GM23338 (cell line): ENCODE measurements around the gene LRMDA. TPM values are rescaled to one million over a fixed set of nuclear protein-coding genes. Genes with fewer than 3 reads are reported as not detected.

Source experiments
- ATAC-seq: fragments of 200-7000 bp; cut with Tn5 transposase; 3 replicates; pipeline ENCODE4 v1.9.1; 2020
- DNase-seq: peaks from one replicate; pipeline ENCODE4 v3.0.0-alpha.2; 2015; ENCODE audit warnings: low spot score
- H2AFZ ChIP-seq: fragments of 200-600 bp; sonication (generic); 2 replicates; pipeline ENCODE4 v1.8.0; 2016; ENCODE audit warnings: antibody characterized with exemption, mild to moderate bottlenecking, moderate library complexity
- H3F3A ChIP-seq: fragments of 200-600 bp; sonication (generic); replicated peaks from 2 replicates; pipeline ENCODE4 v1.8.0; 2017; ENCODE audit warnings: antibody characterized with exemption, mixed run types, low read depth
- H3K27ac ChIP-seq: fragments of 200-600 bp; sonication (generic); 2 replicates; pipeline ENCODE4 v1.6.1; 2016; ENCODE audit warnings: low read depth
- H3K27me3 ChIP-seq: fragments of 200-600 bp; sonication (generic); 2 replicates; pipeline ENCODE4 v1.8.0; 2016; ENCODE audit warnings: mild to moderate bottlenecking, mixed run types, moderate library complexity; ENCODE audit not compliant: insufficient read depth
- H3K36me3 ChIP-seq: fragments of 200-600 bp; sonication (generic); 2 replicates; pipeline ENCODE4 v1.8.0; 2016; ENCODE audit warnings: mild to moderate bottlenecking; ENCODE audit not compliant: insufficient read depth
- H3K4me1 ChIP-seq: fragments of 200-600 bp; sonication (generic); 2 replicates; pipeline ENCODE4 v1.8.0; 2016; ENCODE audit warnings: mild to moderate bottlenecking, moderate library complexity; ENCODE audit not compliant: insufficient read depth
- H3K4me2 ChIP-seq: fragments of 200-600 bp; sonication (generic); 2 replicates; pipeline ENCODE4 v1.7.1; 2017; ENCODE audit warnings: mixed run types
- H3K4me3 ChIP-seq: fragments of 200-600 bp; sonication (generic); 2 replicates; pipeline ENCODE4 v1.6.1; 2016; ENCODE audit warnings: mixed run types
- H3K79me2 ChIP-seq: fragments of 200-600 bp; sonication (generic); replicated peaks from 2 replicates; pipeline ENCODE4 v1.8.0; 2017; ENCODE audit warnings: mild to moderate bottlenecking; ENCODE audit not compliant: insufficient read depth
- H3K9me2 ChIP-seq: fragments of 200-600 bp; sonication (generic); 2 replicates; pipeline ENCODE4 v1.8.0; 2017; ENCODE audit not compliant: insufficient read depth
- H4K20me1 ChIP-seq: fragments of 200-600 bp; sonication (generic); replicated peaks from 2 replicates; pipeline ENCODE4 v1.8.0; 2017; ENCODE audit warnings: mild to moderate bottlenecking; ENCODE audit not compliant: insufficient read depth
- H3K27ac Mint-ChIP-seq: 2 replicates; pipeline ENCODE4 v1.8.0; 2020; ENCODE audit warnings: inconsistent platforms, mild to moderate bottlenecking, moderate library complexity, mixed read lengths
- H3K27me3 Mint-ChIP-seq: 3 replicates; pipeline ENCODE4 v1.8.0; 2022; ENCODE audit warnings: low read depth, mild to moderate bottlenecking, moderate library complexity, mixed read lengths, inconsistent platforms; ENCODE audit not compliant: insufficient read depth, poor library complexity
- H3K36me3 Mint-ChIP-seq: 3 replicates; pipeline ENCODE4 v1.8.0; 2021; ENCODE audit warnings: low read depth, mild to moderate bottlenecking, inconsistent platforms, moderate library complexity, mixed read lengths
- H3K4me1 Mint-ChIP-seq: 3 replicates; pipeline ENCODE4 v1.8.0; 2020; ENCODE audit warnings: mild to moderate bottlenecking, inconsistent platforms, mixed read lengths
- H3K4me3 Mint-ChIP-seq: 3 replicates; pipeline ENCODE4 v1.8.0; 2021; ENCODE audit warnings: moderate library complexity, mild to moderate bottlenecking, inconsistent platforms, mixed read lengths
- H3K9me3 Mint-ChIP-seq: 3 replicates; pipeline ENCODE4 v1.8.0; 2020; ENCODE audit warnings: moderate library complexity, mild to moderate bottlenecking, inconsistent platforms, mixed read lengths
- CREB1 ChIP-seq: fragments of 250-450 bp; sonication (Bioruptor Pico); IDR thresholded peaks from 2 replicates; pipeline ENCODE4 v1.5.0; 2020; ENCODE audit warnings: low read depth, mild to moderate bottlenecking, moderate library complexity
- CTCF ChIP-seq, 2 experiments: fragments of 200-600 bp in 1 of 2; sonication (generic) in 1 of 2; conservative IDR thresholded peaks; 2 replicates each; pipeline versions ENCODE4 v1.5.1 to v1.6.1; 2016 to 2017; ENCODE audit warnings: antibody characterized with exemption in 2 of 2, low read depth in 2 of 2, mild to moderate bottlenecking in 2 of 2, moderate library complexity in 1 of 2
- ETS1 ChIP-seq: IDR thresholded peaks from 2 replicates; pipeline ENCODE4 v1.6.1; 2016; ENCODE audit warnings: antibody characterized with exemption
- EZH2 ChIP-seq: fragments of 200-600 bp; sonication (generic); IDR thresholded peaks from one replicate; pipeline ENCODE4 v1.8.0; 2017; ENCODE audit warnings: antibody characterized with exemption, mild to moderate bottlenecking, low read depth; ENCODE audit not compliant: unreplicated experiment
- EZH2phosphoT487 ChIP-seq: fragments of 200-600 bp; sonication (generic); IDR thresholded peaks from one replicate; pipeline ENCODE4 v1.8.1; 2018; ENCODE audit warnings: antibody characterized with exemption; ENCODE audit not compliant: unreplicated experiment
- JUNB ChIP-seq: IDR thresholded peaks from one replicate; pipeline ENCODE4 v1.6.1; 2016; ENCODE audit warnings: antibody characterized with exemption; ENCODE audit not compliant: unreplicated experiment
- NANOG ChIP-seq: IDR thresholded peaks from 2 replicates; pipeline ENCODE4 v1.6.1; 2016; ENCODE audit warnings: antibody characterized with exemption, borderline replicate concordance
- POLR2AphosphoS5 ChIP-seq: IDR thresholded peaks from 2 replicates; pipeline ENCODE4 v1.6.1; 2016; ENCODE audit warnings: antibody characterized with exemption, low read depth
- REST ChIP-seq: IDR thresholded peaks from one replicate; pipeline ENCODE4 v1.6.1; 2018; ENCODE audit warnings: antibody characterized with exemption; ENCODE audit not compliant: unreplicated experiment
- STAT1 ChIP-seq: IDR thresholded peaks from one replicate; pipeline ENCODE4 v1.6.1; 2016; ENCODE audit warnings: antibody characterized with exemption; ENCODE audit not compliant: unreplicated experiment
- ZNF114 ChIP-seq: fragments of 250-450 bp; sonication (Bioruptor Pico); IDR thresholded peaks from 2 replicates; pipeline ENCODE4 v1.5.0; 2020; ENCODE audit warnings: mild to moderate bottlenecking, moderate library complexity
- ZNF331 ChIP-seq: fragments of 250-450 bp; sonication (Bioruptor Pico); IDR thresholded peaks from 2 replicates; pipeline ENCODE4 v1.5.0; 2020; ENCODE audit warnings: low read depth, mild to moderate bottlenecking, moderate library complexity
- ZNF462 ChIP-seq: fragments of 250-450 bp; sonication (Bioruptor Pico); IDR thresholded peaks from 2 replicates; pipeline ENCODE4 v1.5.0; 2020; ENCODE audit warnings: mild to moderate bottlenecking, moderate library complexity
- polyA plus RNA-seq: library from polyadenylated mRNA; unstranded; fragments of >200 nt; fragmentation: Nextera tagmentation; extraction: Ambion mirVana; gene quantifications from 2 replicates; pipeline ENCODE4 v1.2.1, GENCODE V29; 2016
- total RNA-seq: library from RNA; depleted of rRNA; stranded (reverse); fragments of >200 nt; shearing (Covaris generic); gene quantifications from 2 replicates; pipeline ENCODE4 v1.2.3, GENCODE V29; 2014

The LRMDA gene
- total and polyA plus RNA-seq, 2 experiments from 2014 or later: 0.90 to 1.8 TPM

GRCh38 chr10:75611172-75611992 lies 180.0 kb downstream of the LRMDA start:
- no peak for ATAC-seq

More at GRCh38 chr10:75611172-75611992, 180.0 kb downstream of the LRMDA start:
- H2AFZ ChIP-seq: peak overlapping the region; percentile 48; the same call in 1 of the 2 replicates
- Mint-ChIP-seq H3K36me3 (no peaks in the 10 kb centered on the region), H3K4me1 (peaks cover 25% of the 10 kb centered on the region), H3K27me3 (peaks cover 6% of the 10 kb centered on the region), H3K4me3 (no peak overlapping the region), H3K27ac (no peak overlapping the region), H3K9me3 (no peaks in the 10 kb centered on the region)
- TF ChIP-seq CREB1 (no peak), EZH2phosphoT487 (no peak), POLR2AphosphoS5 (no peak), REST (no peak), STAT1 (no peak), CTCF (conservative IDR thresholded peaks at IDR 0.05; ENCODE audit: low read depth in 2 of 2) (no peak), ZNF331 (CRISPR knock-in tag) (no peak), JUNB (no peak), ZNF462 (no peak), ETS1 (no peak), ZNF114 (CRISPR knock-in tag) (no peak), EZH2 (no peak), NANOG (no peak)
- no peak for DNase-seq
- peaks cover 33% of the 10 kb centered on the region for H3K4me1 ChIP-seq
- no peaks in the 10 kb centered on the region; the same call in 1 of the 2 replicates for H4K20me1 ChIP-seq
- H3K9me2 ChIP-seq: no peaks in the 10 kb centered on the region
- H3K36me3 ChIP-seq: no peaks in the 10 kb centered on the region
- no peak overlapping the region for H3K27ac ChIP-seq
- H3K4me2 ChIP-seq: peak overlapping the region; percentile 34
- H3K27me3 ChIP-seq: peaks cover 5% of the 10 kb centered on the region; the same call in 1 of the 2 replicates
- no peaks in the 10 kb centered on the region for H3K79me2 ChIP-seq
- H3F3A ChIP-seq: no peaks in the 10 kb centered on the region
- H3K4me3 ChIP-seq: peak overlapping the region; percentile 16; the same call in 1 of the 2 replicates
